Measurements from ENCODE around the gene CEBPZOS.
"Not testable (repeated sequence)": the region's sequence is repeated elsewhere in the genome, so short reads cannot be mapped to it uniquely, and the experiment has no call there.

The CEBPZOS gene

DNA sequence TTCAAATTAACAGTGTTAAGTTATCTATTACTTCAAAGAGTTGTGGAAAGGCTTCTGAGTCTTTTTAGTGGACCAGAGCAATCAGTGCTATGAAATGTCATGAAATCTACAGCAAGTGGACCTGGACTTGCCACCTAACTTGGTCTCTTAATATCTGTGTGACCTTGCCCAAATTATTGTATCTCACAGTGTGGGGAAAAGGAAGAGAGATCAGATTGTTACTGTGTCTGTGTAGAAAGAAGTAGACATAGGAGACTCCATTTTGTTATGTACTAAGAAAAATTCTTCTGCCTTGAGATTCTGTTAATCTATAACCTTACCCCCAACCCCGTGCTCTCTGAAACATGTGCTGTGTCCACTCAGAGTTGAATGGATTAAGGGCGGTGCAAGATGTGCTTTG, 28.8 kb downstream of the CEBPZOS start:
- H3K4me1 ChIP-seq (ENCODE audit: control insufficient read depth, insufficient read depth, low read length); H3K4me3 ChIP-seq (ENCODE audit: low read length); H3K9ac ChIP-seq (ENCODE audit: low read length); H3K36me3 ChIP-seq (ENCODE audit: control insufficient read depth, insufficient read depth, low read length); H3K27me3 ChIP-seq (ENCODE audit: control insufficient read depth, insufficient read depth, low read length); H3K9me3 ChIP-seq (ENCODE audit: control insufficient read depth, low read length): not testable (repeated sequence)

DNA sequence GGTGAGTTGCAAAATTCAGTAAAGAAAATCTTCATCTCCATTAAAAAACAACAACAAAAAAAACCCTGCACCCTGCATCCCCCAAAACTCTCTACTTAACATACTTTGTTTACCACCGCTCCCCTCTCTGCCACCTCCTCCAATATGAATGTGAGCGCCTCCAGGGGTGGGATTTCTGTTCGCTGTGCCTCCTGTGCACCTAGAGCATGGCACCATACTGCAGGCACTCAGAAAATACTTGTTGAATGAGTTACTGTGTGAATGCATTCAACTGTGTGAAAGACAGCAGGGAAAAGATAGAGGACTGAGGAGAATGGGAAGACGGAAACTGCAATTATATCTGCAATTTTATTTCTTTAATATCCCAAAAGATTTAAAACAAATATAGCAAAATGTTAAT, 30.6 kb downstream of the CEBPZOS start:
- no peaks in the 10 kb centered on the region for H3K36me3 ChIP-seq (ENCODE audit: control insufficient read depth, insufficient read depth, low read length)
- H3K9me3 ChIP-seq (ENCODE audit: control insufficient read depth, low read length), result no peaks in the 10 kb centered on the region
- no peak overlapping the region for H3K9ac ChIP-seq (ENCODE audit: low read length)
- H3K27me3 ChIP-seq (ENCODE audit: control insufficient read depth, insufficient read depth, low read length), result no peaks in the 10 kb centered on the region
- no peak overlapping the region for H3K4me3 ChIP-seq (ENCODE audit: low read length)
- H3K4me1 ChIP-seq (ENCODE audit: control insufficient read depth, insufficient read depth, low read length), result peaks cover 13% of the 10 kb centered on the region

DNA sequence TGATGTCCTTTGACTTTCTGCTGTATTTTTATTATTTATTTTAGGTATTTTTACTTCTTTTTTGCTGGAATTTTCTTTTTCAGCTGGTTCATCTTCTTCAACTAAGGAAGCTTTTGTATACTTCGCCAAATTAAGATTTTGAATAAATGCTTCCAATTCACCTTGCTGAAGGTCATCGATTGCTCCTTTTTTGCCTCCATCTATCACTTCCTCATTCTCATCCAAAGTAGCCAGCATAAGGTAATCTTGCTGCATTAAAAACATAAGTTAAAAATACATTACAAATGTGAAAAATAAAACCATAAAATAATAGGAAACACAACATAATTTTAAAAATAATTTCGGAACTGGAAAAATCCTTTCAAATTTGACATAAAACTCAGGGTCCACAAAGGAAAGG, 32.5 kb downstream of the CEBPZOS start:
- Histone ChIP-seq H3K4me3 (ENCODE audit: low read length) (no peak overlapping the region), H3K9ac (ENCODE audit: low read length) (no peak overlapping the region), H3K36me3 (ENCODE audit: control insufficient read depth, insufficient read depth, low read length) (no peaks in the 10 kb centered on the region), H3K9me3 (ENCODE audit: control insufficient read depth, low read length) (no peaks in the 10 kb centered on the region), H3K4me1 (ENCODE audit: control insufficient read depth, insufficient read depth, low read length) (peaks cover 22% of the 10 kb centered on the region), H3K27me3 (ENCODE audit: control insufficient read depth, insufficient read depth, low read length) (no peaks in the 10 kb centered on the region)

DNA sequence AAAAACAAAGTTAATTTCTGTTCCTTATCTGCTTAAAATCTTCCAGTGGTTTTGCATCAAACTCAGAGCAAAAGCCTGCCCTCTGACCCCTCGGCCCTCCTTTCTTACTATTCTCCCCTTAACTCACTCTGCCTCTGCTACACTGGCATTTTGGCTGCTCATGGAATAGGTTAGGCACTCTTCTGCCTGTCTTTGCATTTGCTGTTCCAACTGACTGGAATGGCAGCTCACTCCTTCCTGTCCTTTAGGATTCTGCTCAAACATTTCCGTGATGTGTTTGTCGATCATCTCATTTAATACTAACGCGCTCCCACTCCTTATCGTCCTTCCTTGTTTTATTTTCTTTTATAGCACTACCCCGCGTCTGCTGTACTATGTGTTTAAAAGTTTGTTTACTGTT, 34.3 kb downstream of the CEBPZOS start:
- peak overlapping the region; percentile 96 for H3K4me3 ChIP-seq (ENCODE audit: low read length)
- H3K4me1 ChIP-seq (ENCODE audit: control insufficient read depth, insufficient read depth, low read length), result peaks cover 22% of the 10 kb centered on the region
- H3K27me3 ChIP-seq (ENCODE audit: control insufficient read depth, insufficient read depth, low read length), result no peaks in the 10 kb centered on the region
- H3K36me3 ChIP-seq (ENCODE audit: control insufficient read depth, insufficient read depth, low read length), result no peaks in the 10 kb centered on the region
- H3K9me3 ChIP-seq (ENCODE audit: control insufficient read depth, low read length), result no peaks in the 10 kb centered on the region
- H3K9ac ChIP-seq (ENCODE audit: low read length), result peak overlapping the region; percentile 95

DNA sequence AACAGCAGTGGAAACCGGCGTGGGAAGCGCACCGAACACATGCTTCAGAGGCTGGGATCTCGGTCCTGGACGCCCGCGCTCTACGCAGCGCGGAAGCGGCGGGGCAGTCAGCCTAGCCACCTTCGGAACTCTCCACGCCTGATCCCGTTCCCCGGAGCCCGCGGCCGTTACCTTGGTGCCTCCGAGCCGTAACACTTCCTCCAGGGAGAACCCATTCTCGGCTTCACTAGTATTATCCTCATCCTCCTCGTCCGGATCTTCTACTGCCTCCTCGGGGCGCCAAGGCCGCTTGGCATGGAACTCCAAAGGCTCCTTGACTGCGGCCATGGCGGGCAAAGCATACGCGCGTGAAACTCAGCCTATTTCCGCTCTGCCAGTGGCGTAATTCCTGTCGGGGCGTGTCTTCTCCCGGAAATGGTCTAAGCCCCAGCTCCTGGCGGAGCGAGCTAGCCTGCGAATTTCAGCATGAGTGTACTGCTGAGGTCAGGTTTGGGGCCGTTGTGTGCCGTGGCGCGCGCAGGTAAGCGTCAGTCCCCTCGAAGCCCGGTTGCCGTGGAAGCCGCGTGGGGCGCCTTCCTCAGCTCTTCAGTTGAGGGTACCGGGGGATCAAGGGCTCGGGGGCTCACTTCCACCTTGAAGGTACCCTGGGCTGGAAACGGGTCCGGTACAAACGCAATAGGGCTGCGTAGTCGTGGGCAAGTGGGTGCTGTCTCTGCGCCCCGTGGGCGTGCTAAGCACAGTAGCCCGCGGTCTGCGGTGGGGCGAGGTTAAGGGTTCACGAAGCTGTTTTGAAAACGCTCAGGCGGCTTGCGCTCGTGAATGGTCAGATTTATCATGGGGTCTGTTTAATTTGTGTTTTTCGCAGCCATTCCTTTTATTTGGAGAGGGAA, 35.2 kb downstream of the CEBPZOS start, which contains the start of the genes CEBPZ and NDUFAF7:
Gene CEBPZ, minus strand, starts transcription at position 356 of the 890 bp plus-strand sequence. Its CDS starts 29 bp downstream, at position 327.
Gene NDUFAF7, plus strand, starts transcription at position 418 of the 890 bp plus-strand sequence. Its CDS starts 48 bp downstream, at position 466.
- Histone ChIP-seq H3K36me3 (ENCODE audit: control insufficient read depth, insufficient read depth, low read length) (no peaks in the 10 kb centered on the region), H3K9me3 (ENCODE audit: control insufficient read depth, low read length) (no peaks in the 10 kb centered on the region), H3K4me1 (ENCODE audit: control insufficient read depth, insufficient read depth, low read length) (peaks cover 22% of the 10 kb centered on the region), H3K9ac (ENCODE audit: low read length) (peak within 1 kb of the TSS; percentile 95), H3K27me3 (ENCODE audit: control insufficient read depth, insufficient read depth, low read length) (no peaks in the 10 kb centered on the region), H3K4me3 (ENCODE audit: low read length) (peak within 1 kb of the TSS; percentile 96)

DNA sequence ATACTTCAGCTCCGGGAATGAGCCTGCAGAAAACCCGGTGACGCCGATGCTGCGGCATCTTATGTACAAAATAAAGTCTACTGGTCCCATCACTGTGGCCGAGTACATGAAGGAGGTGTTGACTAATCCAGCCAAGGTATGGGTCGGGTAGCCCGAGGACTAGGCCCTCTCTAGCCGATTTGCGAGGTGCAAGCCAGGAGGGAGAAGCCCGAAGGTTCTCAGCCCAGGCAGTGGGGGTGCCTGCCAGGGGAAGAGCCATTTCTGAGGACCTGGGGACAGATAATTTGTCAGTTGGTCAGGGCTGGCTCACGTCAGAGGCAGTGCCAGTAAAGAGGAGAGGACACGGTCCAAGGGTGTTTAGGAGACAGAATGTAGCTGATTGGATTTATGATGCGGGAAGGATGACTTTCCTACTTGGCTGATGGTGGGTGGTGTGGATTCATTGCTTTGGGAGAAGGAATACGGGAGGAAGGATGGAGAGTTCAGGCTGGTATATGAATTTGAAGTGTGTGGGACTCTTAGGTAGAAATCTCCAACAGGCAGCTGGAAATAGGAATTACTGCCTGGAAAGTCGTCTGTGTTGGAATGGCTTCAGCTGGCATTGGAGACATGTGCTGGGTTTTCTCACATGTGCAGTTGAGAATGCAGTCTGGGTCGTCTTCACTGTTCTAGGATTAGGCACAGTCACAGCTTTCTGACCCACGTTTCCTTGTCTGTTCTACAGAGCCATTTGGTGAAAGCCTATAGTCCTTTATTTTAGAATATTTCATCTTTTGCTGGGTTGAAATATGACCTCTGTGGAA, 36.0 kb downstream of the CEBPZOS start:
- H3K27me3 ChIP-seq (ENCODE audit: control insufficient read depth, insufficient read depth, low read length), result no peaks in the 10 kb centered on the region

DNA sequence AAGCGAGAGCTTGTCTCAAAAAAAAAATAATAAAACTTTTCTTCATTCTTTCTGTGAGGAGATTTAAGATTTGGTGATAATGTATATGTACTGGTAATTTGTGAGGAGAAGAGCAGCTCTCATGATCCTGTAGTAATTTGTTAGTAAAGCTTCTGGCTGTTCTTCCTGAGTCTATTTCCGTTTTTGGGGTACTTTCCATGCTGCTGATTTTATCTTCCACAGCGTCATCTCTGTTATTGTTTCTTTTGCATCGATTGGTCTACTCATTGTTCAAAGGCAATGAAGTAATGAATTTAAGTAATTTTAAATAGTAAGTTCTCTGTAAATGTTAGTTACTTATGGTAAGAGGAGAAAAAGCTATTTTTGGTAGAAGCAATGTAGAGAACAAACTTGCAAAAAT, 47.1 kb downstream of the CEBPZOS start:
- peaks cover 5% of the 10 kb centered on the region for H3K36me3 ChIP-seq (ENCODE audit: control insufficient read depth, insufficient read depth, low read length)

More for the DNA sequence above, 36.0 kb downstream of the CEBPZOS start:
- H3K4me1 ChIP-seq (ENCODE audit: control insufficient read depth, insufficient read depth, low read length), result peaks cover 22% of the 10 kb centered on the region
- H3K4me3 ChIP-seq (ENCODE audit: low read length), result peak overlapping the region; percentile 96
- peak overlapping the region; percentile 95 for H3K9ac ChIP-seq (ENCODE audit: low read length)
- H3K9me3 ChIP-seq (ENCODE audit: control insufficient read depth, low read length), result no peaks in the 10 kb centered on the region
- H3K36me3 ChIP-seq (ENCODE audit: control insufficient read depth, insufficient read depth, low read length), result no peaks in the 10 kb centered on the region

DNA sequence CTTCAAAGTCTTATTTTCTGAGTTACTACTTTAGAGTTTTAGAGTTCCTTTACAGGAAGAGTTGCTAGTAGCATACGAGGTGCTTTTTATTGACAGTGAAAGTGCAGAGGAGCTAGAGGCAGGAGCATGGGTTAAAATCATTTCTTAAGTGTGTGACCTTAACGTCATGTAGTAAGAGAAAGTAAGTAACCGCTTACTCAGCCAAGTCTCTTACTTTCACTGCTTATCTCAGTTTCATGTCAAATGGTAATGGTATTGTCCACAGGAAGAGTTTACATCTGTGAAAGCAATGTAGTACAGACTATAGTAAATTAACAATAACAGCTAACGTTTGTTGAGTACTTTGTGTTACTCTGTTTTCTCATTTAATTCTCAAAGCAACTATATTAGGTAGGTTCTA, 47.7 kb downstream of the CEBPZOS start:
- no peak overlapping the region for H3K9ac ChIP-seq (ENCODE audit: low read length)
- no peaks in the 10 kb centered on the region for H3K27me3 ChIP-seq (ENCODE audit: control insufficient read depth, insufficient read depth, low read length)
- H3K4me1 ChIP-seq (ENCODE audit: control insufficient read depth, insufficient read depth, low read length), result no peaks in the 10 kb centered on the region
- H3K4me3 ChIP-seq (ENCODE audit: low read length), result no peak overlapping the region
- H3K36me3 ChIP-seq (ENCODE audit: control insufficient read depth, insufficient read depth, low read length), result peaks cover 5% of the 10 kb centered on the region
- no peaks in the 10 kb centered on the region for H3K9me3 ChIP-seq (ENCODE audit: control insufficient read depth, low read length)

More for the DNA sequence above, 47.1 kb downstream of the CEBPZOS start:
- H3K9me3 ChIP-seq (ENCODE audit: control insufficient read depth, low read length), result no peaks in the 10 kb centered on the region
- no peaks in the 10 kb centered on the region for H3K4me1 ChIP-seq (ENCODE audit: control insufficient read depth, insufficient read depth, low read length)
- no peak overlapping the region for H3K4me3 ChIP-seq (ENCODE audit: low read length)
- no peak overlapping the region for H3K9ac ChIP-seq (ENCODE audit: low read length)
- H3K27me3 ChIP-seq (ENCODE audit: control insufficient read depth, insufficient read depth, low read length), result no peaks in the 10 kb centered on the region

DNA sequence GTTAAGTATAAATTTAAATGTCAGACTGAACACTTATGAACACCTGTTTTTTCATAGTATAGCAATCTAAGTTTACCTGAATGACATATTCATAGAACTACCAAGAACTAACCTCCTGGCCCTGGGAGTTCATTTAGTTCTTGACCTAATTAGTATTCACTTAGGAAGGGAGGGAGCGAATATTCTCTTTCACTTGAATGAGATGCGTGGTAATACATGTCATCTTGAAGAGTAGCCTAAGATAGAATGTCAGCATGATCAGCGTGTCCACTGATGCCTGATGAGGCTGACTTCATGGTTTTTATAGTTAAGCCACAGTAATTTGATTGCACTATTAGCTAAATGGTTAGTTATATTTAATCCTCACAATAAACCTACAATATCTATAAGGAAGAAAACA, 48.5 kb downstream of the CEBPZOS start:
- Histone ChIP-seq H3K9ac (ENCODE audit: low read length) (no peak overlapping the region), H3K4me3 (ENCODE audit: low read length) (no peak overlapping the region), H3K4me1 (ENCODE audit: control insufficient read depth, insufficient read depth, low read length) (no peaks in the 10 kb centered on the region), H3K9me3 (ENCODE audit: control insufficient read depth, low read length) (no peaks in the 10 kb centered on the region), H3K27me3 (ENCODE audit: control insufficient read depth, insufficient read depth, low read length) (no peaks in the 10 kb centered on the region), H3K36me3 (ENCODE audit: control insufficient read depth, insufficient read depth, low read length) (peaks cover 5% of the 10 kb centered on the region)

DNA sequence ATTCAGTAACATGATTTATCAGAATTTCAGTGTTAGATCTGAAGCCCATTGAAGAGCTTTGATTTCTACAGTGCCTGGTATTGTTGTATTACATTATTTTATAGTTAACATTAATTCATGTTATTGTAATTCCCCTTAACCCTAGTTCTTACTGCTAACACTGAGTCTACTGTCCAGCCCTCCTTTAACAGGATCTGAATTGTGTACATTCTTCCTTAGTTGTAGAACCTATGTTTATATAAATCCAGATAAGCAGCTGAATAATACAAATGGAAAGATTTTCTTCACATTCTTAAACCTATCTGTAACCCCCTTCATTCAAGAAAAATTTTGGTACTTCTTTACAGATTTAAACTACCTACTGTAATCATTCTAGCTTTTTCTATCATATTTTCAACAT, 49.9 kb downstream of the CEBPZOS start:
- Histone ChIP-seq H3K27me3 (ENCODE audit: control insufficient read depth, insufficient read depth, low read length) (no peaks in the 10 kb centered on the region), H3K9me3 (ENCODE audit: control insufficient read depth, low read length) (no peaks in the 10 kb centered on the region), H3K9ac (ENCODE audit: low read length) (no peak overlapping the region), H3K4me1 (ENCODE audit: control insufficient read depth, insufficient read depth, low read length) (no peaks in the 10 kb centered on the region), H3K36me3 (ENCODE audit: control insufficient read depth, insufficient read depth, low read length) (peaks cover 5% of the 10 kb centered on the region), H3K4me3 (ENCODE audit: low read length) (no peak overlapping the region)

DNA sequence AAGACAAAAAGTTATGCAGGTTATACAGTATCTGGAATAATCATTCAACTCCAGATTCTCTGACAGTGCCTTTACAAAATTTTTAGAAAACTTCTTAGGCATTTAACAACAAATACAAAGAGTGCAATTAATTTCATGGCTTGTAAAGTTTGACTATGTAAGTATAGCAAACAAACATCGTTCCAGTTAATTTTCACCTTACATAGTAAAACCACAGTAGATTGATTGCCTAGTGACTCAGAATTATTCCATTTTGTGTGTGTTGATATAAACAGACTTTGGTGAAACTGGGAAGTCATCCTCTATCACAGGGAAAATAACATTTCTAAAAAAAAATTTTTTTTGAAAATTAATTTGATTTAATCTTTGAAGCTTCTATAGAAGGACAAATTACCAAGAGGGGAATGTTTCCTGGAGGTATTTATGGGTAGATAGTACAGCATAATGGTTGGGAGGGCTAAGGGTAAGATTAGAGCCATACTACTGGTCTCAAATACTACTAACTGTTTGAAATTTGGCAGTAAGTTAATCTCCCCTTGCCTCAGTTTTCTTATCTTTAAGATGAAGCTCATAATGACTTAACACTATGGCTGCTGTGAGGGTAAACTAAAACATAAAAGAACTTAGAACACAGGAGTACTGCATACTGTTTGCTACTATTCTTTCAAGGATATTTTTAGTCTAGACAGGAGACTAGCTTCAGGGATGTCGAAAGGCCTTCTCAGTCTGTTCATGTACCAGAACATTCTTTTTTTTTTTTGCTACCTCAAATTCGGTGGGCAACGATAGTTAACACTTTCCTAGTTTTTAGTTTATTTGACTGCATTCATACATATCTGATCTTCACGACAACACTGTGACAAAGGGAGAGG, 54.8 kb downstream of the CEBPZOS start:
- H3K36me3 ChIP-seq (ENCODE audit: control insufficient read depth, insufficient read depth, low read length), result peaks cover 3% of the 10 kb centered on the region
- no peaks in the 10 kb centered on the region for H3K4me1 ChIP-seq (ENCODE audit: control insufficient read depth, insufficient read depth, low read length)

More for the DNA sequence above, 54.8 kb downstream of the CEBPZOS start:
- Histone ChIP-seq H3K27me3 (ENCODE audit: control insufficient read depth, insufficient read depth, low read length) (no peaks in the 10 kb centered on the region), H3K4me3 (ENCODE audit: low read length) (no peak overlapping the region), H3K9me3 (ENCODE audit: control insufficient read depth, low read length) (no peaks in the 10 kb centered on the region), H3K9ac (ENCODE audit: low read length) (no peak overlapping the region)

Data from mucosa of stomach (tissue), 1 donor.